Gastroesophageal sphincter (tissue), 4 donors: ENCODE measurements around the gene DNM3. TPM values are rescaled to one million over a fixed set of nuclear protein-coding genes. Genes with fewer than 3 reads are reported as not detected.
A peak's percentile ranks its signal among the peaks of the same experiment; 100 is the strongest.

Experiments
- ATAC-seq: fragments of 150-250 bp; one replicate; pipeline ENCODE4 v1.9.1; 2016; ENCODE audit warnings: mild to moderate bottlenecking, moderate library complexity
- H3K27ac ChIP-seq, 4 donors: fragments of 200-600 bp; sonication (generic) in 3 of 4; 1 replicate in 3 of 4; 2 replicates in 1 of 4; pipeline ENCODE4 v1.5.1; 2016 to 2019
- H3K27me3 ChIP-seq: fragments of 200-600 bp; sonication (generic); one replicate; pipeline ENCODE4 v1.5.1; 2019
- H3K36me3 ChIP-seq, 2 donors: fragments of 200-600 bp; sonication (generic); one replicate each; pipeline ENCODE4 v1.5.1; 2019; ENCODE audit warnings: control low read depth in 1 of 2
- H3K4me1 ChIP-seq, 3 donors: fragments of 200-600 bp; sonication (generic); 1 replicate in 2 of 3; 2 replicates in 1 of 3; pipeline ENCODE4 v1.5.1; 2016 to 2019; ENCODE audit warnings: control low read depth in 2 of 3
- H3K4me3 ChIP-seq, 2 donors: fragments of 200-600 bp; sonication (generic); one replicate each; pipeline ENCODE4 v1.5.1; 2019; ENCODE audit warnings: mild to moderate bottlenecking in 1 of 2, moderate library complexity in 1 of 2
- H3K9me3 ChIP-seq, 3 donors: fragments of 200-600 bp; sonication (generic); one replicate each; pipeline ENCODE4 v1.5.1; 2017 to 2019; ENCODE audit warnings: control low read depth in 2 of 3
- EP300 ChIP-seq: sonication (generic); formaldehyde crosslinking; IDR thresholded peaks from one replicate; pipeline ENCODE4 v1.6.1; 2017; ENCODE audit warnings: antibody characterized with exemption, mild to moderate bottlenecking
- POLR2A ChIP-seq, 2 donors: fragments of 450-650 bp; IDR thresholded peaks; one replicate each; pipeline ENCODE4 v1.6.1; 2017; ENCODE audit warnings: antibody characterized with exemption in 2 of 2, mild to moderate bottlenecking in 2 of 2, moderate library complexity in 1 of 2
- POLR2AphosphoS5 ChIP-seq: sonication (generic); formaldehyde crosslinking; IDR thresholded peaks from one replicate; pipeline ENCODE4 v1.6.1; 2017; ENCODE audit warnings: antibody characterized with exemption
- WGBS, 2 donors: methylation state at CpG; one replicate each; pipeline ENCODE4 v1.1.5; 2018; ENCODE audit warnings: low coverage in 1 of 2; 5-methylcytosine and 5-hydroxymethylcytosine counted together
- total RNA-seq, 4 donors: library from RNA; depleted of rRNA; stranded (reverse); fragments of >200 nt; gene quantifications; one replicate each; pipeline ENCODE4 v1.1.0, GENCODE V29; 2016
- TF ChIP-seq, protein P1 (sequence below), 4 experiments: fragments of 200-600 bp in 2 of 4; fragments of 450-650 bp in 2 of 4; sonication (generic) in 1 of 4; IDR thresholded peaks; one replicate each; pipeline ENCODE4 v1.5.1; 2017 to 2019; ENCODE audit warnings: antibody characterized with exemption in 4 of 4, mild to moderate bottlenecking in 2 of 4, moderate library complexity in 2 of 4

Gene DNM3
- total RNA-seq, 4 donors from 2014 or later: 1.9 to 5.0 (median 3.9) TPM

DNA sequence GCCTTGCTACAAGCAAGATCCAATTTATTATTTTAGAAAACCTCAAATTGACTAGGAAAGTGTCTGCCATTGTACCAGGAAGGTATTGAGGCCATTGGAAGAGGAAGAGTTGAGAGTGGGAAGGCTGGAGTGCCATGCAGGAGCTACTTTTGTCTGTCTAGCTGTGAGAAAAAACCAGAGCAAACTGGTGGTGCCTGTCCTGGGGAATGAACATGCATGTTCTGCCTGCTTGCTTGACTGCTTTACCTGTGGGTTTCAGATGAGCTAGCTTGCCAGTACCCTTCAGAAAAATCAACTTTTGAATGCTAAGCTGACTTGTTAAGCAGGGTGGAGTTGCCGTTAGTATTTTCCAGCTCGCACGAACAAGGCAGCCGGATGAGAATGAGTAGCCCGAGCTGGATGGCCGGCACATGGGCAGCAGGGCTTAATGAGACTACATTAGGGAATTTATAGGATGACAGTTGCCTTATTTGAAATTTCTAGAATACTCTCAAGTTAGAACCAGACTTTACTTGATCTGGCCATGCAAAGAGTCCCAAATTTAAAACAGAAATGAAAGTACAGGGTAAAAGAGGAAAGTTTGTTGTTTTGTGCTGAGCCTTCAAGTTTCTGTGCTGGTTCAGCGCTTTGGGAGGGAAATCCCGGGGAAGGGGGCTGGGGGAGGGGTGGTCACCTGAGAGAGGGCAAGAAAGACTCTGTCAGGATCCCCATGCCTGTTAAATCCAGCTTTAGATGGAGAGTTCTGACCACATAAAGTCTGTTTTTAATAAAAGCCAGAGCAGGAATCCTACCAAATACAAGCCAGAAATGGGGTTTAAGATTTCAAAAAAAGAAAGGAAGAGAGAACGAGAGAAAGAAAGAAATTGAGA lies 549.6 kb downstream of the DNM3 start:
- Histone ChIP-seq H3K36me3 (no peaks in the 10 kb centered on the region), H3K4me1 (peaks cover 6 to 45% (median 9%) of the 10 kb centered on the region in 3 donors), H3K27ac (peak overlapping the region in 3 of 4 donors; percentile 16 to 51 (median 26)), H3K9me3 (no peaks in the 10 kb centered on the region), H3K4me3 (no peak overlapping the region), H3K27me3 (no peaks in the 10 kb centered on the region)
- WGBS, 2 donors: 52 to 78% methylated on average over 9 of the region's 9 CpGs
- TF ChIP-seq EP300: no peak
- TF ChIP-seq, protein P1, sequence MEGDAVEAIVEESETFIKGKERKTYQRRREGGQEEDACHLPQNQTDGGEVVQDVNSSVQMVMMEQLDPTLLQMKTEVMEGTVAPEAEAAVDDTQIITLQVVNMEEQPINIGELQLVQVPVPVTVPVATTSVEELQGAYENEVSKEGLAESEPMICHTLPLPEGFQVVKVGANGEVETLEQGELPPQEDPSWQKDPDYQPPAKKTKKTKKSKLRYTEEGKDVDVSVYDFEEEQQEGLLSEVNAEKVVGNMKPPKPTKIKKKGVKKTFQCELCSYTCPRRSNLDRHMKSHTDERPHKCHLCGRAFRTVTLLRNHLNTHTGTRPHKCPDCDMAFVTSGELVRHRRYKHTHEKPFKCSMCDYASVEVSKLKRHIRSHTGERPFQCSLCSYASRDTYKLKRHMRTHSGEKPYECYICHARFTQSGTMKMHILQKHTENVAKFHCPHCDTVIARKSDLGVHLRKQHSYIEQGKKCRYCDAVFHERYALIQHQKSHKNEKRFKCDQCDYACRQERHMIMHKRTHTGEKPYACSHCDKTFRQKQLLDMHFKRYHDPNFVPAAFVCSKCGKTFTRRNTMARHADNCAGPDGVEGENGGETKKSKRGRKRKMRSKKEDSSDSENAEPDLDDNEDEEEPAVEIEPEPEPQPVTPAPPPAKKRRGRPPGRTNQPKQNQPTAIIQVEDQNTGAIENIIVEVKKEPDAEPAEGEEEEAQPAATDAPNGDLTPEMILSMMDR (IDR thresholded peaks at IDR 0.05): no peak
- no peak for TF ChIP-seq POLR2AphosphoS5
- TF ChIP-seq POLR2A (IDR thresholded peaks at IDR 0.05): no peak
- peak; percentile 39 for ATAC-seq

DNA sequence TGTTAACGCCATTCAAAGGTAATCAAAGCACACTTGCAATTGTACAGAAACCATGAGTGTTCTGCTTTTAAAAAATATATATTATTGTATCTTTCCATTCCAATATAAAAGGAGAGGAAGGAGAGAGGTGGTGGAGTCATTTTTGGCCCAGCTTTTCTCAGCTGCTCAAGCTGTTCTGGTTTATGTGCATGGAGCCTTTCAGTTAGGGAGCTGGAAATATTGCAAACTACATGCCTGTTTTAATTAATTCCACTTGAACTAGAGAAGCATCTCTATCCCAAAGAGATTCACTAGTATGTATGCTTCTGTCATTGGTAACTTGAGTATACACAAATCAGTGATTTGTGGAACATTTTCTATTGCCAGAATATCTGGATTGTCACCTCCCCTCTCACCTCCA lies 550.7 kb downstream of the DNM3 start:
- H3K27me3 ChIP-seq: no peaks in the 10 kb centered on the region
- ATAC-seq: no peak
- WGBS, 2 donors: 91 to 94% methylated on average over 1 of the region's 1 CpG
- peaks cover 6 to 50% (median 12%) of the 10 kb centered on the region in 3 donors for H3K4me1 ChIP-seq
- TF ChIP-seq POLR2AphosphoS5: no peak
- TF ChIP-seq POLR2A (IDR thresholded peaks at IDR 0.05): no peak
- TF ChIP-seq, protein P1 (IDR thresholded peaks at IDR 0.05): no peak
- TF ChIP-seq EP300: no peak
- H3K4me3 ChIP-seq: no peak overlapping the region
- no peaks in the 10 kb centered on the region for H3K36me3 ChIP-seq
- peak overlapping the region in 1 of 4 donors; percentile 16 for H3K27ac ChIP-seq
- no peaks in the 10 kb centered on the region for H3K9me3 ChIP-seq

- ATAC-seq: no peak
- Histone ChIP-seq H3K27ac (peak overlapping the region in 3 of 4 donors; percentile 22 to 85 (median 70)), H3K27me3 (no peaks in the 10 kb centered on the region), H3K4me1 (peaks cover 6 to 63% (median 19%) of the 10 kb centered on the region in 3 donors), H3K4me3 (no peak overlapping the region), H3K36me3 (no peaks in the 10 kb centered on the region), H3K9me3 (no peaks in the 10 kb centered on the region)
- TF ChIP-seq POLR2AphosphoS5 (no peak), EP300 (no peak), POLR2A (IDR thresholded peaks at IDR 0.05) (no peak)
- TF ChIP-seq, protein P1 (IDR thresholded peaks at IDR 0.05): no peak
- WGBS, 2 donors: 49 to 63% methylated on average over 3 to 4 of the region's 5 CpGs
Observed at GRCh38 chr1:172393354-172393753, 552.1 kb downstream of the DNM3 start.

GRCh38 chr1:172394141-172394751 lies 552.9 kb downstream of the DNM3 start:
- Histone ChIP-seq H3K4me3 (no peak overlapping the region), H3K36me3 (no peaks in the 10 kb centered on the region), H3K4me1 (peaks cover 6 to 72% (median 23%) of the 10 kb centered on the region in 3 donors), H3K27ac (peak overlapping the region; percentile 50 to 85 (median 68)), H3K27me3 (no peaks in the 10 kb centered on the region), H3K9me3 (no peaks in the 10 kb centered on the region)
- WGBS, 2 donors: 14 to 28% methylated on average over 3 to 4 of the region's 4 CpGs
- ATAC-seq: no peak
- TF ChIP-seq EP300: no peak
- TF ChIP-seq POLR2AphosphoS5: no peak
- TF ChIP-seq, protein P1 (IDR thresholded peaks at IDR 0.05): no peak
- no peak for TF ChIP-seq POLR2A (IDR thresholded peaks at IDR 0.05)
